ENCODE data around the gene TNS1. TPM values are rescaled to one million over a fixed set of nuclear protein-coding genes. Genes with fewer than 3 reads are reported as not detected.

TNS1 gene
- total and polyA plus RNA-seq, 9 of the 15 experiments (the other 6 are each of a cell fraction or from before 2014, with no cell fraction given): 0.13 to 2.7 (median 0.77) TPM

GRCh38 chr2:217953011-217953481 lies 49.7 kb downstream of the TNS1 start:
- no peaks in the 10 kb centered on the region for H3K79me2 ChIP-seq (ENCODE audit: control insufficient read depth, insufficient read depth, low read length)
- TF ChIP-seq SNRNP70 (optimal IDR thresholded peaks at IDR 0.05; ENCODE audit: low read depth, low read length) (no peak), SMAD4 (CRISPR knock-in tag; conservative IDR thresholded peaks at IDR 0.05) (no peak), MIER1 (IDR thresholded peaks at IDR 0.05; ENCODE audit: low read depth) (no peak), KDM2B (CRISPR knock-in tag; IDR thresholded peaks at IDR 0.05) (no peak), ZNF3 (CRISPR knock-in tag; IDR thresholded peaks at IDR 0.05) (no peak), CREB1 (IDR thresholded peaks at IDR 0.05) (no peak), CREB1 (CRISPR knock-in tag; IDR thresholded peaks at IDR 0.05) (no peak), L3MBTL2 (IDR thresholded peaks at IDR 0.05) (no peak), CREM (IDR thresholded peaks at IDR 0.05; ENCODE audit: low read depth) (no peak), U2AF1 (optimal IDR thresholded peaks at IDR 0.05; ENCODE audit: low read depth, low read length) (no peak), RBM39 (optimal IDR thresholded peaks at IDR 0.05; ENCODE audit: low read depth, low read length) (no peak), NFRKB (IDR thresholded peaks at IDR 0.05; ENCODE audit: low read depth) (no peak), SIX5 (IDR thresholded peaks at IDR 0.05; ENCODE audit: borderline replicate concordance in 1 of 2, insufficient read depth in 1 of 2, low read depth in 1 of 2, low read length in 2 of 2) (no peak), ARID2 (IDR thresholded peaks at IDR 0.05) (no peak), TCF15 (CRISPR knock-in tag; IDR thresholded peaks at IDR 0.05) (no peak), HNRNPLL (IDR thresholded peaks at IDR 0.05; ENCODE audit: low read depth, low read length, poor library complexity, severe bottlenecking) (no peak), ADNP (tag; IDR thresholded peaks at IDR 0.05) (no peak), E2F1 (CRISPR knock-in tag; IDR thresholded peaks at IDR 0.05) (no peak), ZNF717 (CRISPR knock-in tag; IDR thresholded peaks at IDR 0.05) (no peak)
- TF ChIP-seq, protein P1, sequence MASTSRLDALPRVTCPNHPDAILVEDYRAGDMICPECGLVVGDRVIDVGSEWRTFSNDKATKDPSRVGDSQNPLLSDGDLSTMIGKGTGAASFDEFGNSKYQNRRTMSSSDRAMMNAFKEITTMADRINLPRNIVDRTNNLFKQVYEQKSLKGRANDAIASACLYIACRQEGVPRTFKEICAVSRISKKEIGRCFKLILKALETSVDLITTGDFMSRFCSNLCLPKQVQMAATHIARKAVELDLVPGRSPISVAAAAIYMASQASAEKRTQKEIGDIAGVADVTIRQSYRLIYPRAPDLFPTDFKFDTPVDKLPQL (IDR thresholded peaks at IDR 0.05; ENCODE audit: extremely low read depth, insufficient read length): no peak
- no peaks in the 10 kb centered on the region for H3K9me1 ChIP-seq (ENCODE audit: control insufficient read depth, insufficient read depth, low read length)
- peaks cover 0 to 51% of the 10 kb centered on the region in 2 experiments; a peak in 4 of 5 replicates for H3K27me3 ChIP-seq (ENCODE audit: control insufficient read depth in 2 of 2, insufficient read depth in 2 of 2, low read length in 2 of 2)
- FAIRE-seq (no peak), DNase-seq (ENCODE audit: extremely low read depth in 1 of 4, low spot score in 3 of 4) (no peak), ATAC-seq (no peak)
- WGBS (ENCODE audit: insufficient coverage, low coverage, missing lambda C conversion rate): 4% methylated on average over 6 of the region's 7 CpGs
- ChIA-PET POLR2A (no interaction called here), CTCF (ENCODE audit: low intra/inter-chr PET ratio) (no interaction called here)
- H3K4me1 ChIP-seq (replicated peaks in 1 of 2; ENCODE audit: control insufficient read depth in 2 of 2, insufficient read depth in 2 of 2, low read length in 2 of 2): no peaks in the 10 kb centered on the region
- no peaks in the 10 kb centered on the region for H3K36me3 ChIP-seq (ENCODE audit: control insufficient read depth, insufficient read depth, low read length)
- no peak overlapping the region for H3K4me3 ChIP-seq
- no TSS peak for BruUV-seq (replicated peaks)
- no peak overlapping the region for H2AFZ ChIP-seq (ENCODE audit: low read depth, low read length)
- in situ Hi-C loops (cut with MboI) (no loop called here), intact Hi-C loops (cut with micrococcal nuclease) (no loop called here)
- no peak overlapping the region for H3K4me2 ChIP-seq (ENCODE audit: insufficient read depth, low read length)
- H3K9me3 ChIP-seq (replicated peaks; ENCODE audit: control insufficient read depth, insufficient read depth, low read depth, low read length): no peaks in the 10 kb centered on the region
- H3K27ac ChIP-seq (ENCODE audit: extremely low read depth, low read depth, low read length): no peak overlapping the region
- no peaks in the 10 kb centered on the region for H4K20me1 ChIP-seq (replicated peaks; ENCODE audit: control insufficient read depth, insufficient read depth, low read length)
- H3K9ac ChIP-seq (ENCODE audit: insufficient read depth in 1 of 2, low read depth in 2 of 2, low read length in 2 of 2): no peak overlapping the region

Measured in K562 (cell line).